Activated naive CD4-positive, alpha-beta T cell treated with anti-CD3 and anti-CD28 coated beads, Interleukin-2, amount 50 U/mL, for 24 hours (primary cell): ENCODE measurements around the gene COL8A2.

Experiments
- H3K27ac Mint-ChIP-seq: one replicate; pipeline ENCODE4 v1.8.0; 2021; ENCODE audit warnings: mild to moderate bottlenecking, mixed read lengths
- H3K27me3 Mint-ChIP-seq: one replicate; pipeline ENCODE4 v1.8.0; 2021; ENCODE audit warnings: mixed read lengths
- H3K36me3 Mint-ChIP-seq: one replicate; pipeline ENCODE4 v1.8.0; 2021; ENCODE audit warnings: mixed read lengths
- H3K4me1 Mint-ChIP-seq: one replicate; pipeline ENCODE4 v1.8.0; 2021; ENCODE audit warnings: mixed read lengths
- H3K4me3 Mint-ChIP-seq: one replicate; pipeline ENCODE4 v1.8.0; 2021; ENCODE audit warnings: mild to moderate bottlenecking, mixed read lengths
- H3K9me3 Mint-ChIP-seq: one replicate; pipeline ENCODE4 v1.8.0; 2021; ENCODE audit warnings: mixed read lengths

The COL8A2 gene

GRCh38 chr1:36051821-36052220 is 73.2 kb downstream of the COL8A2 start:
- no peaks in the 10 kb centered on the region for H3K9me3 Mint-ChIP-seq
- no peak overlapping the region for H3K27ac Mint-ChIP-seq
- no peak overlapping the region for H3K4me3 Mint-ChIP-seq
- H3K27me3 Mint-ChIP-seq, result no peaks in the 10 kb centered on the region
- H3K4me1 Mint-ChIP-seq, result no peaks in the 10 kb centered on the region
- H3K36me3 Mint-ChIP-seq, result peaks cover 27% of the 10 kb centered on the region
